ENCODE measurements around the gene SETBP1. TPM values are rescaled to one million over a fixed set of nuclear protein-coding genes. Genes with fewer than 3 reads are reported as not detected.

Gene SETBP1
- total RNA-seq, 1 donor from 2014 or later = 34.4 TPM

DNA sequence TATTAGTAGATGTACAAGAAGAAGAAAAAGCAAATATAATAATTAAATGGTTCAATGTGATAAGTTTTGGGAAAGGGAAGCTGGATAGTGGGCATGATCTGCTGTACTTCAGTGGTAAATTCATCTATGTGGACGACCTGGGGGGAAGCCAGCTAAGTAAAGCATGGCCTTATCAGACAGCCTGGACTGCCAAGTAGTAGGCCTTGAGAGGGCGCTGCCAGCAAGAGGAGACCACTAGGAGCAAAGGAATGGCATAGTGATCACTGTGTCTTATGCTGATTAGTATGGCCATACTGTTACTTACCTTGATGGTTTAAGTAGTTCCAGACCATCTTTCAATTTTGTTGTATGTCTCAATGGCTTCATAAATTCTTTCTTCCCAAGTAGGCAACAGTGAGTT, 287.6 kb downstream of the SETBP1 start:
- DNase-seq (ENCODE audit: low spot score) = no peak

DNA sequence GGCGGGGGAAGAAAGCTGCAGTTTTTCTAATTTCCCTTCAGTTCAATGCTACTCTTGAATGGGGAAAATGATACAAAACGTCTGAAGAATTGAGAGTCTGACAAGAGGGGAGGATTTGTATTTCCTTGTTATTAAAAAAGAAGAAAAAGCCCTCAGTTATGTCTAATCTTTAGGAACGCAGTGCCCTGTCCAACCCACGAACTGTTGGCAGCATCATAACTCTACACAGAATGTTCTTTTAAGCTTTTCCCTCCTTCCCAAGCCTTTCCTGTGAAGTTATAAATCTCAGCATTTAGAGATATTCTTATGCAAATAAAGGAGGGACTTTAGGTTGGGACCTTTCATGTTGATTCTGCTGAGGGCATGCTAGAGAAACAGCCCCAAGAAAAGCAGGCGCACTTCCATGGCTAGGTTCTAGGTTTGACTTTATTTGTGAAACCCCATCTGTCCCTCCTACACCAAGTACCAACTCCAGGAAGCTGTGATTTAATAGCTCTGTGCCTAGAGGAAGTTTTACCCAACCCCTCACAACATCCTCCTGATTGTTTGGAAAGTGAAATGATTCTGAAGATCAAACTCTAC, 288.6 kb downstream of the SETBP1 start:
- peak; percentile 33 for DNase-seq (ENCODE audit: low spot score)

DNA sequence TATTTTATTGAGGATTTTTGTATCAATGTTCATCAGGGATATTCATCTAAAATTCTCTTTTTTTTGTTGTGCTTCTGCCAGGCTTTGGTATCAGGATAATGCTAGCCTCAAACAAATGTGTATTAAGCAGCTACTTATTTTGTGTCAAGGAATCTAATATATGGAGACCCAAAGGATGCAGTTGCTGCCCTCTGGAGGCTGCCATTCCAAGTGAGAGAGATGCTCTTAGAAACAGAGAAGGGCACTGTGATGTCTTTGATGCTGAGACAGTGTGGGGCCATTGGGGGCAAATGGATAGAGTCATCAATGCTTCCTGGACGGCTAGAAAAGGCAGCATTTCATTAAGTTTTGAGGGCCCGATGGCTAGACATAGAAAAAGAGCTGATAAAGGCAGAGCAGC, 292.6 kb downstream of the SETBP1 start:
- no peak for DNase-seq (ENCODE audit: low spot score)

DNA sequence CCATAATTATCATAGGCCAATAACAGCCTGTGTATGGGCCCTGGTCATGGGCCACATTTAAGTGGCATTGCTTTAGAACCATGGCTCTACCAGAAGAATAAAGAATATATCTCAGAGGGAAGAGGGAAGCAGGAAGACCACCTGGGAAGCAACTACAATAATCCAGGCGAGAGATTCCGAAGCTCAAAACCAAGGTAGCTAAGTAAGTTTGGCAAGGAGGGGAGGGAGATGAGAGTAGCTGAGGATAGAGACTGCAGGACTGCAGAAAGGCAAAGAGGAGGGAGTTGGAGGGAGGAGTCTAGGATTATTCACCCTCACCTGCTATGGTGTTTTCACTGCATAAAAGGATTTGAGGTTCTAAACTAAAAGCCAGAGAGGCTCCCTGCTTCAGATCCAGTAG, 293.5 kb downstream of the SETBP1 start:
- no peak for DNase-seq (ENCODE audit: low spot score)

DNA sequence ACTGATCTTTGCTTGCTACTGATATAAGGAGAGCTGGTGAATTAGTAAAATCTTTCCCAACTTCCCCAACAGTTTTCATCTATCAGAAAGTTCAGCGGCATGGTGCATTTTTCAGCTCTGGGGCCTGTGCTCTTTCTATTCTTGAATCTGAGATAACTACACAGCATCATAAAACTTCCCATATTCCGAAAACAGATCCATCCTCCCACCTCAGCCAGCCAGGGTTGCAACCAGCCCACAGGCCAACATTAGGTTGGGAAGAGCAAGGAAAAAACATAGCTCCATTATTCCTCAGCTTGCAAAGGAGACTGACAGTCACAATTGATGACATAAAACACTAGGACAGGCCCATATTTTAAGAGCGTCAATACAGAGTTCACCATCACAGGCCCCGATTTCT, 297.2 kb downstream of the SETBP1 start:
- no peak for DNase-seq (ENCODE audit: low spot score)

DNA sequence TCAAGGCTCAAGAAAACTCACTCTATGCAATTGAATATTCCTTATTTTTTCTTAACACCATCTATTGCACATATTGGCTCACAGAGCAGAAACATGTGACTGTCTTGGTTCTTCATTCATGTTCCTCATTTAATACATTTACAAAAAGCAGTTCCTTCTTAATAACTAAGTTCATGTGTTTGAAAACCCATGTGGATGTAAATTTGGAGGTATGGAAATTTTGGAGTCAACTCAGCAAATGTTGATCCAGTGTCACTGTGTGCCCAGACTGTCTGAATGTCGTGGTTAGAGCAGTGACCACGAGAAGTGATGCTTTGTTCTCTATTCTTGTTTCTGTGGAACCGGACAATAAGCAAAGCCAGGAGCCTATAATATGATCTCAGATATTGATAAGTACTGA, 299.1 kb downstream of the SETBP1 start:
- DNase-seq (ENCODE audit: low spot score) = no peak

DNA sequence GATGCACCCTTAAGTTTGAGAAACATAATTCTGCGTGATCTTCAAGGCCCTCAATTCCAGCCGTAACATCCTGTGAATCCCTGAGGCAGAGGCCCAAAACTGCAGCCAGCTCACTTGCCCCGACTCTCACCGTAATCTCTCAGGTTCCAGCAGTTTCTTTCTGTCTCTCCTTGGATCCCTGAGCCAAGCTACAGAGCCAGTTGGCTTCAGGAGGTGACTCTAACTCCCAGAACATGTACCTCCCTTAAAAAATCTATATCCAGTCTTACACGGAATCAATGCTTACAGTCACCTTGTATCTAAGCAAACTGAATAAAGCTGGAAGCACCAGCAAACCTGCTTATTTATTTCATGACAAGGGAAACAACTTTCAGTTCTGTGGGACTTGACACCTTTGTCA, 300.4 kb downstream of the SETBP1 start:
- no peak for DNase-seq (ENCODE audit: low spot score)

DNA sequence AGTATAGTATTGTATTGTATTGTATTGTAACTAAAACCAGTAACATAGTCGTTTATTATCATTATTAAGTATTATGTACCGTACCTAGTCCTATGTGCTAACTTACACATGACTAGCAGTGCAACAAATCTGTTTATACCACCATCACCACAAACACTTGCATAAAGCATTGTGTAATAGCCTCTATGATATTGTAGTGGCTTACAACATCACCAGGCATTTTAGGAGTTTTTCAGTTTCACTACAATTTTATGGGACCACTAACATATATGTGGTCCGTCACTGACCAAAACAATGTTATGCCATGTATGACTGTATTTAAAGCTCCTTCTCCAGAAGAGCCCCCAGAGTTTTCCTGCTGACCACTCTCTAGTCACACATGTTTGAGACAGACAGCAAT, 306.2 kb downstream of the SETBP1 start:
- no peak for DNase-seq (ENCODE audit: low spot score)

DNA sequence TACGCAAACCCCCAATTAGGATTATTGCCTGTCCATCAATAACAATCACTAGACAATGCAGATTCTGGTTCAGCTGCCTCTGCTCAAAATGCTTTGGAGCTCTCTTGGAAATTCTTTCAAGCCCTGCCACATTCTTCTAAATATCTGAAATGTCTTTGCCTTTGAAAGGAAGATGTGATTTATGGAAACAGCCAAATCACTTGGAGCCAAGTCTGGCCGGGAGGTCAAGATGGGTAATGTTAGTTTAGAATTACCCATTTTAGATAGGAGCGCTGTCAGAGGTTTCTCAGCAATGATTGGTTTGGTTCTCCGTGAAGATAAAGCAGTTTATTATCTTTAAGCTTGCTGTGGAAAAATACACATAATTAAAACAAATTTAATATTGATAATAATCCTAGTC, 306.7 kb downstream of the SETBP1 start:
- peak; percentile 31 for DNase-seq (ENCODE audit: low spot score)

DNA sequence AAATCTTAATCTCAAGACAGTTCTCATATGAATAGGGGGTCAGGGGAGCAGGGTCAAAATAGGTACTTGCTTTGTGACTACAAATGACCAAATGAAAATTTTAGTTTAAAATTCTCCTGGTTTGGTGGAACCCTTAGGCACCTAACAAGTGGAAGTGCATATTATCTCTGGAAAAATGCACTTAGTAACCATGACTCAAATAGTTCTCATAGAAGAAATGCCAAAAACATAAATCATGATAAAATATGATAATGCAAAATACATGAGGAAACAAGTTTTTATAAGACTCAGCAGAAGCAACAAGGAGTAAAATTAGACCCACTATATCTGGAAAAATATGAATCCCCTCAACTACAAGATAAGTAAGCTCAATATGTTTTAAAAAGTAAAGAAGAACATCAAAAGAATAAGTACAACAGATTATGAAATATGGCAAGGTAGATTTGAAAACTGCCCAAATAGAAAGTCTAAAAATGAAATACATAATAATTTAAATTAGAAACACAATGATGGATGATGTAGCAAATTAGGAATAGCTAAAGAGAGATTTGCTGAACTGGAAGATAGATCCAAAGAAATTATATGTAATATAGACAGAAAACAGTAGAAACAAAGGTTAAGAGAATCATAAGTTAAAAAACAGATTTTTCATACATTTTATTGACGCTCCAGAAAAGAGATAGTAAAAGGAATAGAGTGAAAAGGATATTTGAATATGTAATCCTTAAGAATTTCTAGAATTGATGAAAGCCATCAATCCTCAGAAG, 308.3 kb downstream of the SETBP1 start:
- DNase-seq (ENCODE audit: low spot score) = no peak

DNA sequence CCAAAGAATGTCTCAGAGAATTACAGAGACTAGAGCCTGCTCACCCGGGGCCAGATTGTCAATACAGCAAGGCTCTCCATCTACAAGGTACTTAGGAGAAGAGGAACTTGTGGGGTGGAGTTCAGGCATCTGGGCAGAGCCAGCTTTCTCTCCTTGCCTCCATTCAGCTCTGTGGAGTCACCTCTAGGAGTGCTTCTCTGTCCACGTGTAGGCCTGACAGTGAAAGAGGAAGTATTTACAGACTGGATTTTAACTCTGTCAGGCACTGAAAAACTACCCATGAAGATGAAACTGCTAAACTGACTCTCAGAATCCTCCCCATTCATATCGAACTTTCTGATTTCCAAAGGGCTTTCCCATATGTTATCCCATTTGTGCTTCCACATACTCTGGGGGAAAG, 315.6 kb downstream of the SETBP1 start:
- no peak for DNase-seq (ENCODE audit: low spot score)

DNA sequence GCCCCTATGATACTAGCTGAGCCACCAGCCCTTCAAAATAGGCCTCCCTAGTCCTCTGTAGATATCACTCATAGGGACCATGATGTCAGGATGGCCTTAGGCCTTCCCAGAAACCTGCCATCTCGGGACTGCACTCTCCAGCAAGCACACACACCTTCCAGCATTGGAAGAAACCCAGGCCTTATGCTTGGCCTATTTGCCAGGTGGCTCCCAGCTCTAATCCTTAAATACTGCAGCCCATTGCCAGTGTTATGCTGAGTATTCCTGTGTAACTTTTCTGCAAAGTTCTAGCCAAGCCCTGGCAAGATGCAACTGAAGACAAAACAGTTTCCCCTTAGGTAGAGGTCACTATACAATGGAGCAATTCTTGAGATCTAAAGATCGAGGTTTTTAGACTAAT, 316.5 kb downstream of the SETBP1 start:
- no peak for DNase-seq (ENCODE audit: low spot score)

DNA sequence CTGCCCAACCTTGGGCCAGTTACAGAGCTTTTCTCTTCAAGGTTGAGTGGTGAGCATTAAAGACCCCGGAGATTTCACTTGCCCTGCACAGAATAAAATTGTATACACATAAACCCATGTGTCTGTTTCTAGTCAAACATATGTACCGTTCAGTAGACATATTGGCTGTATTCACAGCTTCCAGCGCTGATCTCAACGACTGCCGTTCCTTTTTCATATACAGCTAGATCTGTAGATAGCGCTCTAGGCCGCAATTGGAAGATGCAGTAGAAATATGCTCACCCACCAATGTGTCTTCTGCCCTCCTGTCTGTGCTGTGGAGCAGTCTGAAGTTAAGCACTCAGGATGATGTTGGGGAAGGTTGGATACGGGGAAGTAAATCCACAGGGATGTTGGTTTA, 317.7 kb downstream of the SETBP1 start:
- no peak for DNase-seq (ENCODE audit: low spot score)

DNA sequence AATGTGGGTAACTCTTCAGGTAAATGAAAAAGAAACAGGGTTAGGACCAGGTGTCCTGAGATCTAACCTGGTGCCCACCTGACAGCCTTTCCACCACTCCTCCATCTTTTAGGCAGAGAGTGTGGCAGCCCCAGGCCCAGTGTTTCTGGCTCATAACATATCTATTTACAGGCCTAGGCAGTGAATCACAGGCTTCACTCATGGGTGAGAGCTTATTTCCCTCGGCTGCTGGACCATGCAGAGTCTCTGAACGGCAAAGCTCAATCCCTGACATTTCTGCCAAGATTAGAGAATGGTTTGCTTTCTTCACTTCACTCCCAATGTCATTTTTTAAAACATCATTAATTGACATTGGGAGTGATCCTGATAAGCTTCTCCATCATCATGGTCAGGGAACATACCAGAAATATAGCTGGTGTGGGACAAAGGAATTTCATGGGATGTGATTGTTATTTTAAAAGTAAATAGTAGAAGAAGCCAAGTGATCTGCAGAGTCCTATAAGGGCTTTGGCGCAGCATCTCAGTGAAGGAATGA, 323.9 kb downstream of the SETBP1 start:
- DNase-seq (ENCODE audit: low spot score) = peak; percentile 53

DNA sequence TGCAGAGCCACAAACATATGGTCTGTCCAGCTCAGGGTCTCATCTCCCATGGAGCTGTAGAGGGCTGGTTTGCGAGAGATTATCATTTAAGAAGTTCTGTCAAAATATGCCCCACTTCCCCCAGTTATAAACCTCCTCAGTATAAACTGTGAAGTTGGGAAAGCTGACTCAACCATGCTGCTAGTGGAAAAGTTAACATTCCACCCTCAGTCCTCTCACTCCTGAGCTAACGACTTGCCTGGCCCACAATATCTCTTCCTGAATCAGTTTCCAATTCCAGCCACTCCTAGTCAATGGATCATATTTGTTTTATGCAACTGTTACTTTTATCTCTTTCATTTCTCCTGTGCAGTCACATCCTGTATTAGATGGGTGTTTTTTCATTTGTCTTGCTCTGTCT, 326.2 kb downstream of the SETBP1 start:
- no peak for DNase-seq (ENCODE audit: low spot score)

DNA sequence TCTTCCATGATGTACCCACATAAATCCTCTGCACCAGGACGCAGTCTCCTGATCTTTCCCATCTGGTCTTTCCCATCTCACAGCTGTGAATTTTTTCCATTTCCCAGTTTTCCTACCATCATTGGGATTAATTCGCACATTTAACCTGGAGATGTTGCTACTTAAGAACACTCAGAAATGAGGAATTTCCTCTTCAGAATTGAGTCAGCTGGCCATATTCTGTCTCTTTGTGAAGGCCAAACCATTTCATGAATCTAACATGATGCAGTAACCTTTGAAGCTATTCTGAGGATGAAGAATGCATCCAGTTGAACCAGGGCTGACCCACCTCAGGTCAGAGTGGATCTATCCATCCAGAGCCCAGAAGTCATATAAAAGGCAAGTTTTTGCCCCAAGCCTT, 326.8 kb downstream of the SETBP1 start:
- no peak for DNase-seq (ENCODE audit: low spot score)

DNA sequence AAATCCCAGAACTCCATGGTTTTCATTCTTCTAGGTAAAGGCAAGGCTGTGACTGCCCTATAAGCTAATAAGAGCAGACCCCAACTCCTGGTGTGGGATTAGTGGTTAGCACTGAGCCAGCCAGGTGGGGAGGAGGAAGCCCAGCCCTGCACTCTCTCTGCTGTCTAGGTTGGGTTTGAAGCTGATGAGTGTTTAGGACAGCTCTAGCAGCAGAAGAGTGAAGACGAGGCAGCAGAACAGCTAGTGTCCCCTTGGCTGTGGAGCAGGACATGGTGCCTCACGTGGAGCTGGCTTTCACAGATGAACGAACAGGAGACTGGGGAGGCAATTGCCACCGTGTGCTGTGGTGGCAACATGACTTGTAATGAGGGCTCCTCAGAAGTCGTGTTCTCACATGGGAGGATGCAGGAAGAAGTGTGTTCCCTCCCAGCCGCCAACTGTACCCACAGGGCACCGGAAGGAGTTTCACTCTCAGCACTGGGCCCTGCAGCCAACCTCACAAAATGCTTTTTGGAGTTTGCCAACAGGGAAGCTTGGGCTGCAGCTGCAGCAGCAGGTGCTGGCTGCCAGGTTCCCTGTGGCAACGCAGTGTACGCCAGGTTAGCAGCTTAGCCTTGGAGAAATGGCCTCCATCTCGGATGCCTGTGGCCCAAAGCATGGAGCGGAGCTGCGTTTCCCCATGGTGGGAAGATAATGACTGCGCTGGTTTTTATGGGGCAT, 328.2 kb downstream of the SETBP1 start:
- no peak for DNase-seq (ENCODE audit: low spot score)

DNA sequence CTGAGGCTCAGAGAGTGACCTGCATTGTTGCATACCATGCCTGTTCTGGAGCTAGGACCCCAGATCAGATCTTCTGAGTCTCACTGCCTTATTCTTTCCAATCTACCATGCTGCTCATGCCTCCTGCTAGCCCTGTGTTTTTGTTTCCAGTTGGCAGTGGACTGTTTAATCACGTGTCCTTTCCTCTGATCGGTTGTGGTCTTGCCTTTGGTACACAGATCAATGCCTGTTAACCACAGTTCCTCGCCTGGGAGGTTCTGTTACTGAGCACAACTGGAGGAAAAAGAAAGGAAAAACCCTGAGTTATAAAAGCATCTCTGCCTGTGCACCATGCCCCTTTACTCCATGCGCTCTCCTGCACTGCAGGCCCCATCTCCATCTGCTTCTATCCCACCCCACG, 329.1 kb downstream of the SETBP1 start:
- DNase-seq (ENCODE audit: low spot score) = no peak

DNA sequence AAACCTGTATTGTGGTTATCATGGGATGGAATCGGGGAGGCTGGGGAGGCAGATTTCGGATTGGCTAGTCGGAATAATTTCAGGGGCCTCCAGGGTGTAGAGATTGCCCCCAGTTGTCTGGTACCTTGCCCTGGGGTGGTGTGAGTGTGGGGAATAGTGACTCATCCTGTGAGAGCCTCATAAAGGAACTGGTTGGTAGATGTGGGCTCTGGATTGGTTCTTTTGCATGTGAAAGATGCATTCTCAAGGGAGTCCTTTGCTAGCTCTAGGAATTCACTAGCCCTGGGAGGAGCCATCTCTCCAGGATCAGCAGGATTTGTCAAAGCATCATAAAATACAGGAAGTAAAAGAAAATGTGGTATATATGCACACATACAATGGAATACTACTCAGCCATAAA, 331.6 kb downstream of the SETBP1 start:
- no peak for DNase-seq (ENCODE audit: low spot score)

DNA sequence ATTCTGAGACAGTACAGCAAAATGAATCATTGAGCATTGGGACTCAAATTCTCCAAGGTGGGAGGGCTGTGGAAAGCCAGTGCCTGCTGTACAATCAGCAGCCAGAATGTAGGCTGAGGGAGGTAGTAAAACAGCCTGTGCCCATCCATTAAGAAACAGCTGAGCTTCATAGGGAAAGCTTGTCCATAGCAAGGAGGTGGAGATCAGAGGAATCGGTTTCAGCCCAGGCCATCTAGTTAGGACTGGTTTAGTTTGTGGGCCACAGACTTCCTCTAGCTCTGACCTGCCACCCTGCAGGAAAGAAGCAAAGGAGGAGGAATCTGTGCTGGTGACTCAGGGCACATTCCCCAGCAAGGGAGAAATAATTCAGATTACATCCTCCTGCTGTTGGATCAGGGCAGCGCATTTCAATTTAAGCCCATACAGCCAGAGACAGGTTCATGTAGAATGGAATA, 333.4 kb downstream of the SETBP1 start:
- peak; percentile 59 for DNase-seq (ENCODE audit: low spot score)

DNA sequence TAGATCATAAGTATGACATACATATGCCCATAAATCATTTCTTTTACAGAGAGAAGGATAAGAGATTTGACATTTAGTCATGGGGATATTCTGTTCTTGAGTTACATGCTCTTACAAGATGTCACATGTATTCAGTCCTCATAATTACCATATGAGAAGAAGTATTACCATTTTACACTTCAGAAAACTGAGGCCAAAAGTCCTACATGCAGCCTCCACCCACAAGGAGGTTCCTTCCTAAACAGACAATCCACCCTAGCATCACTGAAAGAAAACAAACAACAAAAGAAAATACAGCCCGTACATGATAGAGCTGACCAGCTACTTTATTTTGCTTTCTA, 335.1 kb downstream of the SETBP1 start:
- DNase-seq (ENCODE audit: low spot score) = no peak

DNA sequence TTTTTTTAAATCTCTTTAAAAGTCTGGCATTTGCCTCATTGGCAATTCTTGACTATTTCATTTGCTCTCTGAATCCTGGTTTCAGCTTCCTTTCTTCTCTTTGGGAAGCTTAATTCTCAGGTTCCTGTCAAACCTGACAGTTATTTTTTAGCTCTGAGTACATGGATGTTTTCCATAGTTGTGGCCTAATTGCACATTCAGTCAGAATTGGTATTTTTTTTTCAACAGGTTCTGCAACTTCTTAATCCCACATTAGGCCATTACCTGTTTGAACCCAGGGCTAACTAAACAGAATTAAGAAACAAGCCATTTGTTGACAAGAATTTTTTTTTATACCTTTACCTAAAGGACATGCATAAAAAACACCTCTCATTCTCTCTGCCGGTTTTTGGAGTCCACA, 338.8 kb downstream of the SETBP1 start:
- no peak for DNase-seq (ENCODE audit: low spot score)

DNA sequence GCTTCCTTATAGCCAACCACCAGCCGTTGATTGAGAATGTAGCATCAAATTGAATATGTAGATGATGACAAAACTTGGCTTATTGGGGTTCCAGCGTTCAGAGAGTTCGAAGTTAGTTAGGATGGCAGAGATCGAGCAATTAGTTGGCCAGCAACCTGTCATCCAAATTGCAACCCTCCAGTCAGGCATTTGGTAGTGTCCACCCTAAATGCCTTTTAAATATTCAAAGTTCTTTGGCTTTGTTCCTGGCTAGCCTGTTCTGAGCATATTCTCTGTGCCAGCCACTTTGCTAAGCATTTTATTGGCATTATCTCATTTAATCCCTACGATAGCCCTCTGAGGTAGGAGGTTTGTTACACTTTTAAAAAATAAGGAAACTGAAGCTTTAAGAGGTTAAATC, 342.8 kb downstream of the SETBP1 start:
- DNase-seq (ENCODE audit: low spot score) = no peak
